ENCODE measurements around the gene HECW1.

HECW1 gene

DNA sequence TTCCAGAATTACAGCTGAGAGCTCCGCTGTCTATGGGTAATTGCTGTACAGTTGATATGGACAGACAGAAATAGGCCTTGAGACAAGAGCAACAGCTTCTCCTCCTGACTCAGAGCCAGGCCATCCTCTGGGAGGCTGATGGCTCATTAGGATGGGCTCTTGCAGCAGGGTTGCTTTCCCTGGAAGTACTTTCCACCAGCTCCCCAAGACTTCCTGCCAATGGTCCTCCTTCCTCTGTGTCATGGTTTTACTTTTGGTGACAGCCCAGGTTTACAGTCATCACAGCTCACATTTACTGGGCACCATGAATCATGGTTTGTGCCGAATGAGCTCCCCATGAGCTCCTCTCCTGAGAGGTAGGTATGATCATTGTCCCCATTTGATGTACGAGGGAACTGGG lies 131.8 kb downstream of the HECW1 start:
- TF ChIP-seq POLR2AphosphoS5 (IDR thresholded peaks at IDR 0.05; ENCODE audit: low read depth, low read length) (no peak), SIN3A (IDR thresholded peaks at IDR 0.05; ENCODE audit: borderline replicate concordance, insufficient read depth, low read length) (no peak), FOXP2 (optimal IDR thresholded peaks at IDR 0.05; ENCODE audit: borderline replicate concordance, extremely low read depth, extremely low read length, insufficient read depth) (no peak), TAF1 (IDR thresholded peaks at IDR 0.05; ENCODE audit: borderline replicate concordance, insufficient read depth, low read length) (no peak)
- TF ChIP-seq, protein P1, sequence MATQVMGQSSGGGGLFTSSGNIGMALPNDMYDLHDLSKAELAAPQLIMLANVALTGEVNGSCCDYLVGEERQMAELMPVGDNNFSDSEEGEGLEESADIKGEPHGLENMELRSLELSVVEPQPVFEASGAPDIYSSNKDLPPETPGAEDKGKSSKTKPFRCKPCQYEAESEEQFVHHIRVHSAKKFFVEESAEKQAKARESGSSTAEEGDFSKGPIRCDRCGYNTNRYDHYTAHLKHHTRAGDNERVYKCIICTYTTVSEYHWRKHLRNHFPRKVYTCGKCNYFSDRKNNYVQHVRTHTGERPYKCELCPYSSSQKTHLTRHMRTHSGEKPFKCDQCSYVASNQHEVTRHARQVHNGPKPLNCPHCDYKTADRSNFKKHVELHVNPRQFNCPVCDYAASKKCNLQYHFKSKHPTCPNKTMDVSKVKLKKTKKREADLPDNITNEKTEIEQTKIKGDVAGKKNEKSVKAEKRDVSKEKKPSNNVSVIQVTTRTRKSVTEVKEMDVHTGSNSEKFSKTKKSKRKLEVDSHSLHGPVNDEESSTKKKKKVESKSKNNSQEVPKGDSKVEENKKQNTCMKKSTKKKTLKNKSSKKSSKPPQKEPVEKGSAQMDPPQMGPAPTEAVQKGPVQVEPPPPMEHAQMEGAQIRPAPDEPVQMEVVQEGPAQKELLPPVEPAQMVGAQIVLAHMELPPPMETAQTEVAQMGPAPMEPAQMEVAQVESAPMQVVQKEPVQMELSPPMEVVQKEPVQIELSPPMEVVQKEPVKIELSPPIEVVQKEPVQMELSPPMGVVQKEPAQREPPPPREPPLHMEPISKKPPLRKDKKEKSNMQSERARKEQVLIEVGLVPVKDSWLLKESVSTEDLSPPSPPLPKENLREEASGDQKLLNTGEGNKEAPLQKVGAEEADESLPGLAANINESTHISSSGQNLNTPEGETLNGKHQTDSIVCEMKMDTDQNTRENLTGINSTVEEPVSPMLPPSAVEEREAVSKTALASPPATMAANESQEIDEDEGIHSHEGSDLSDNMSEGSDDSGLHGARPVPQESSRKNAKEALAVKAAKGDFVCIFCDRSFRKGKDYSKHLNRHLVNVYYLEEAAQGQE (IDR thresholded peaks at IDR 0.05; ENCODE audit: insufficient read depth in 1 of 2, low read depth in 2 of 2, low read length in 2 of 2): no peak

DNA sequence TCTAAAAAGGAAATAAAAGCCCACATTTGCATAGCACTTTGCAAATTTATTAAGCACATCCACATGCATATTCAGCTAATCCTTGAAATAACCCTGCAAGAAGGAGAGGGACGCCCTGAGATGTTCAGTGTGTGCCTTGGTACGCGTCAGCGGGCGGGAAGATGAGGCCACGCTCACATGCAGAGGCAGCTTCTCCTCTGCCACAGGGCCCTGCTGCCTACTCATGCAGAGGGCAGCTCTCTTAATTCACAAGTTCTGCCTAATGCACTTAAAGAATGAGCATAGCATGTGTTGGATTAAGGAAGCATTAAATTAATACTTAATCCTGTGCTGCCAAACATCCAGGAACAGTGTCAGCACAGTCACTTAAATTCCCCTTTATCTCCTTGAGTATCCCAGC lies 132.3 kb downstream of the HECW1 start:
- TF ChIP-seq TAF1 (IDR thresholded peaks at IDR 0.05; ENCODE audit: borderline replicate concordance, insufficient read depth, low read length) (no peak), SIN3A (IDR thresholded peaks at IDR 0.05; ENCODE audit: borderline replicate concordance, insufficient read depth, low read length) (no peak), POLR2AphosphoS5 (IDR thresholded peaks at IDR 0.05; ENCODE audit: low read depth, low read length) (no peak), FOXP2 (optimal IDR thresholded peaks at IDR 0.05; ENCODE audit: borderline replicate concordance, extremely low read depth, extremely low read length, insufficient read depth) (no peak)
- TF ChIP-seq, protein P1 (IDR thresholded peaks at IDR 0.05; ENCODE audit: insufficient read depth in 1 of 2, low read depth in 2 of 2, low read length in 2 of 2): no peak

DNA sequence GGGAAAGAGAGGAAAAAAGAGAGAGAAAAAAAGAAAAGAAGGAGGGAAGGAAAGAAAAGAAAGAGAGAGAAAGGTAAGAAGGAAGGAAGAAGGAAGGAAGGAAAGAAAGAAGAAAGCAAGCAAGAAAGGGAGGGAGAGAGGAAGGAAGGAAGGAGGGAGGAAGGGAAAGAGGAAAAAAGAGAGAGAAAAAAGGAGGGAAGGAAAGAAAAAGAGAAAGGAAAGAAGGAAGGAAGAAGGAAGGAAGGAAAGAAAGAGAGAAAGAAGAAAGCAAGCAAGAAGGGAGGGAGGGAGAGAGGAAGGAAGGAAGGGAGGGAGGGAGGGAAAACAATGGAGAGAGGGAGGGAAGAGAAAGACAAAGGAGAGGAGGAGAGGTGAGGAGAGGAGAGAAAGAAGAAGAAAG lies 135.3 kb downstream of the HECW1 start:
- TF ChIP-seq TAF1 (IDR thresholded peaks at IDR 0.05; ENCODE audit: borderline replicate concordance, insufficient read depth, low read length): no peak
- TF ChIP-seq, protein P1 (IDR thresholded peaks at IDR 0.05; ENCODE audit: insufficient read depth in 1 of 2, low read depth in 2 of 2, low read length in 2 of 2): no peak
- TF ChIP-seq POLR2AphosphoS5 (IDR thresholded peaks at IDR 0.05; ENCODE audit: low read depth, low read length): no peak
- TF ChIP-seq SIN3A (IDR thresholded peaks at IDR 0.05; ENCODE audit: borderline replicate concordance, insufficient read depth, low read length): no peak
- no peak for TF ChIP-seq FOXP2 (optimal IDR thresholded peaks at IDR 0.05; ENCODE audit: borderline replicate concordance, extremely low read depth, extremely low read length, insufficient read depth)

DNA sequence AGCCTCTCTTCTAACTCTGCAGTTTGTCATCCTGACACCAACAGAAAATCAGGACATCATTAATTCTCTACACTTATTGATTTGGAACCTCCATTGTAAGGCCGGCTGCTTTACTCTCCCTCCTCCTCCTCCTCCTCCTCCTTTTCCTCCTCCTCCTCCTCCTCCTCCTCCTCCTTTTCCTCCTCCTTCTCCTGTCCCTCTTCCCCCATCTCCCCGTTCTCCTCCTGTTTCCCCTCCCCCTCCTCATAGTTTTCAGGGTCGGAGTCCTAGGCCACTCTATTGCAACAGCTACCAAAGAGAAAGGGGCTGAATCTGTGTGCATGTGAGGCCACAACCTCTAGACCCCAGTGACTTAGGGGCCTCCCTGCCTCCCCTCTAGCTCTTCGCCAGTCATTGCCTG lies 136.1 kb downstream of the HECW1 start:
- TF ChIP-seq POLR2AphosphoS5 (IDR thresholded peaks at IDR 0.05; ENCODE audit: low read depth, low read length) (no peak), TAF1 (IDR thresholded peaks at IDR 0.05; ENCODE audit: borderline replicate concordance, insufficient read depth, low read length) (no peak), SIN3A (IDR thresholded peaks at IDR 0.05; ENCODE audit: borderline replicate concordance, insufficient read depth, low read length) (no peak), FOXP2 (optimal IDR thresholded peaks at IDR 0.05; ENCODE audit: borderline replicate concordance, extremely low read depth, extremely low read length, insufficient read depth) (no peak)
- TF ChIP-seq, protein P1 (IDR thresholded peaks at IDR 0.05; ENCODE audit: insufficient read depth in 1 of 2, low read depth in 2 of 2, low read length in 2 of 2): no peak
